ENCODE data around the gene MAB21L4.

The MAB21L4 gene

GRCh38 chr2:240898731-240899467 is 2.9 kb upstream of the MAB21L4 start:
- Histone ChIP-seq H4K20me1 (ENCODE audit: control insufficient read depth, insufficient read depth, low read depth, low read length) (no peaks in the 10 kb centered on the region), H3K4me3 (ENCODE audit: low read length) (no peak overlapping the region), H3K79me2 (ENCODE audit: control insufficient read depth, low read length) (no peaks in the 10 kb centered on the region), H3K27me3 (ENCODE audit: control insufficient read depth, low read length) (no peaks in the 10 kb centered on the region), H3K4me1 (ENCODE audit: control insufficient read depth, low read length) (no peaks in the 10 kb centered on the region), H3F3A (ENCODE audit: control insufficient read depth, insufficient read depth) (no peaks in the 10 kb centered on the region), H3K27ac (ENCODE audit: low read depth, low read length) (no peak overlapping the region), H3K4me2 (ENCODE audit: low read length) (no peak overlapping the region), H3K9me2 (replicated peaks; ENCODE audit: control insufficient read depth, low read length) (no peaks in the 10 kb centered on the region), H3K9me3 (ENCODE audit: control insufficient read depth, insufficient read depth, low read length) (no peaks in the 10 kb centered on the region), H3K36me3 (ENCODE audit: control insufficient read depth, low read length) (no peaks in the 10 kb centered on the region)
- TF ChIP-seq CTCF (IDR thresholded peaks at IDR 0.05; ENCODE audit: low read depth, low read length, poor library complexity, severe bottlenecking), result no peak
- no peak for TF ChIP-seq EZH2phosphoT487 (IDR thresholded peaks at IDR 0.05; ENCODE audit: borderline replicate concordance, low read length)

- Histone ChIP-seq H3K36me3 (ENCODE audit: control insufficient read depth, low read length) (no peaks in the 10 kb centered on the region), H3F3A (ENCODE audit: control insufficient read depth, insufficient read depth) (no peaks in the 10 kb centered on the region), H3K27me3 (ENCODE audit: control insufficient read depth, low read length) (no peaks in the 10 kb centered on the region), H3K4me2 (ENCODE audit: low read length) (no peak overlapping the region), H3K4me3 (ENCODE audit: low read length) (no peak overlapping the region), H3K27ac (ENCODE audit: low read depth, low read length) (no peak overlapping the region), H3K4me1 (ENCODE audit: control insufficient read depth, low read length) (no peaks in the 10 kb centered on the region), H3K9me2 (replicated peaks; ENCODE audit: control insufficient read depth, low read length) (no peaks in the 10 kb centered on the region), H4K20me1 (ENCODE audit: control insufficient read depth, insufficient read depth, low read depth, low read length) (no peaks in the 10 kb centered on the region), H3K79me2 (ENCODE audit: control insufficient read depth, low read length) (no peaks in the 10 kb centered on the region), H3K9me3 (ENCODE audit: control insufficient read depth, insufficient read depth, low read length) (no peaks in the 10 kb centered on the region)
- TF ChIP-seq EZH2phosphoT487 (IDR thresholded peaks at IDR 0.05; ENCODE audit: borderline replicate concordance, low read length) (no peak), CTCF (IDR thresholded peaks at IDR 0.05; ENCODE audit: low read depth, low read length, poor library complexity, severe bottlenecking) (no peak)
Observed at GRCh38 chr2:240898108-240898730, 2.3 kb upstream of the MAB21L4 start.

GRCh38 chr2:240896871-240897692 is 1.1 kb upstream of the MAB21L4 start:
- H4K20me1 ChIP-seq (ENCODE audit: control insufficient read depth, insufficient read depth, low read depth, low read length), result no peaks in the 10 kb centered on the region
- H3K4me2 ChIP-seq (ENCODE audit: low read length), result no peak overlapping the region

More at GRCh38 chr2:240896871-240897692, 1.1 kb upstream of the MAB21L4 start:
- Histone ChIP-seq H3K36me3 (ENCODE audit: control insufficient read depth, low read length) (no peaks in the 10 kb centered on the region), H3K4me1 (ENCODE audit: control insufficient read depth, low read length) (no peaks in the 10 kb centered on the region), H3K9me2 (replicated peaks; ENCODE audit: control insufficient read depth, low read length) (no peaks in the 10 kb centered on the region), H3F3A (ENCODE audit: control insufficient read depth, insufficient read depth) (no peaks in the 10 kb centered on the region), H3K27ac (ENCODE audit: low read depth, low read length) (no peak overlapping the region), H3K79me2 (ENCODE audit: control insufficient read depth, low read length) (no peaks in the 10 kb centered on the region), H3K9me3 (ENCODE audit: control insufficient read depth, insufficient read depth, low read length) (no peaks in the 10 kb centered on the region), H3K4me3 (ENCODE audit: low read length) (no peak overlapping the region), H3K27me3 (ENCODE audit: control insufficient read depth, low read length) (no peaks in the 10 kb centered on the region)
- TF ChIP-seq CTCF (IDR thresholded peaks at IDR 0.05; ENCODE audit: low read depth, low read length, poor library complexity, severe bottlenecking), result no peak
- TF ChIP-seq EZH2phosphoT487 (IDR thresholded peaks at IDR 0.05; ENCODE audit: borderline replicate concordance, low read length), result no peak

Measured in DOHH2 (cell line).